Stimulated activated CD8-positive, alpha-beta memory T cell treated with anti-CD3 and anti-CD28 coated beads, Interleukin-12 subunit alpha, Interleukin-12 subunit beta, amount 100 ng/mL, for 4 hours (primary cell): ENCODE data around the gene IL18.
"Not testable (repeated sequence)": the region's sequence is repeated elsewhere in the genome, so short reads cannot be mapped to it uniquely, and the experiment has no call there.

Experiments
- DNase-seq: peaks from one replicate; pipeline ENCODE4 v3.0.0-alpha.2; 2020; ENCODE audit warnings: low read depth

Gene IL18

DNA sequence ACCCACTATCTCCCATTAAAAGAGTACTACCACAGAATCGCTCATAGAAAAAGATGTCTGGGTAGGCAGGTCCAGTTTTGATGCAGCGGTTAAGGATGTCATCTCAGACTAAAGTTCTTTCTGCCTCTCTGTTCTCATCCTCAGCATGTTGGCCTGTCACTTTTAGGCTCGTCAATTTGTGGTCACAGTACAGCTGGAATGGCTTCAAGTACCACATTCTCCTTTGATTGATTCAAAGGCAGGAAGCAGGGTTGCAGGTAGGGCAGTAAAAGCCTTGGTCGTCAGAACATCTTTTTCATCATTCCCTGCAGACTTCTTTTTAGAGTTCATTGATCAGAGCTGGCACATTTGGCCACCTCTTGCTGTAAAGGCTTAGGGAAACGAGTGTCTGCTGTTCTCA is 48.5 kb downstream of the IL18 start:
- DNase-seq = no peak

DNA sequence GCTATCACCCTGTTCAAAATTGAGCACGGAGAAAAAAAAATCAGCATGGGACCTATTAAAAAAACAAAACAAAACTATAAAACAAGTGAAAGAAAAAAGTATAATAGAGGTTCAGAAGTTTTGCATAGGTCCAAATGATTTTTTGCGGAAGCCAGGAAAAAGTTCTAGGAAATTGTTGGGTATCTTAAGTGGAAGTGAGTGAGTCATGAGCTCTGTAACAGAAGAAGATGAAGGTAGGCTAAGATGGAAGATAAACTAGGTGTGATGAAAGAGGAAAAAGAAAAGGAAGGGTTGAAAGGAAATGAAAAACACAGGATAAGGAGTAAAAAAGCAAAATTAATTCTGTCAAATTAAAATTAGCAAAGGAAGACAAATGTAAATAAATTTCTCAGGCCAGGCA is 49.4 kb downstream of the IL18 start:
- no peak for DNase-seq

DNA sequence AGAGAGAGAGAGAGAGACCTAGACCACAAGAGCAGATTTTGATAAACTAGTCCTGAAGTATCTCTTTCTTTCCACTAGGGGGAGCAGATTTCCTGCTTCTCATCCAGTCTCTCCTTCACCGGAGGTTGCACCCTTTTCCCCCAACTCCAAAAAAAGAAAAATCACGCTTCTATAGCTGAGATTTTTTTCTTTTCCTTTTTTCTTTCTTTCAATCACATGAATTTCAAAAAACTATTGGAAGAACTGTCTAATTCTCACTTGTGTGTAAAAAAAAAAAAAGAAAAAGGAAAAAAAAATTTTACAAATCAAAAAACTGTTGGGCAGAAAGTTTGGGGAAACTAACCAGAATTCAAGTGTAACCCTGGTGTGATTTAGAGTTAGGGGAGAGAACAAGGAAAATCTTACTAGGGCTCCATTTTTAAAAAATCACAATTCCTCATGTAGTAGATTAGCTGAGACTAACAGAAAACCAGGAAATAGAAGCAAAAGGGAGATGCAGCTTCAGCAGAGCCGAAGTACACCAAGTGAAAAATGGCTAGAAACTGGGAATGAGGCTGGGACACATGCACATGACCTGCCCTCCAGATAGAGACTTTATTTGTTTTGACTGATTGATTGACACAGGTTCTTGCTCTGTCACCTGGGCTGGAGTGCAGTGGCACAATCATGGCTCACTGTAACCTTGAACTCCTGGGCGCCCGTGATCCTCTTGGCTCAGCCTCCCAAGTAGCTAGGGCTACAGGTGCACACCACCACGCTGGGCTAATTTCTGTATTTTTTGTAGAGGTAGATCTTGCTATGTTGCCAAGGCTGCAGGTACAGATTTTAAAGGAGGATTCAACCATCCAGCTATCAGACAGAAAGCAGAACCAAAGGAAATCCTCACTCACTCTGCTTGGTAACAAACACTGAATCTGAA is 50.1 kb downstream of the IL18 start:
- no peak for DNase-seq

DNA sequence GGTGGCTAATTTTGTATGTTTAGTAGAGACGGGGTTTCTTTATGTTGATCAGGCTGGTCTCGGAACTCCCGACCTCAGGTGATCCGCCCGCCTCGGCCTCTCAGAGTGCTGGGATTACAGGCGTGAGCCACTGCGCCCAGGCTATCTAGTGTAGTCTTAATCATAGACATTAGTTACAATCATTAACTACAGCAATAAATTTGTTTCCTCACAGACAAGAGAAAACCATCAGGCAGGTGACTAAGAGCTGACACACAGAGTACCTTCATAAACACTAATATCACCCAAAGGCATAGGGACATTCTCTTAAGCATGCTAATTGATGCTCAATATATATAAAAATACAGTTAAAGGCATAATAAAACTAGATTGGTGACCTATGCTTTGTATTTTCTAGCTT is 57.8 kb downstream of the IL18 start:
- DNase-seq = no peak

DNA sequence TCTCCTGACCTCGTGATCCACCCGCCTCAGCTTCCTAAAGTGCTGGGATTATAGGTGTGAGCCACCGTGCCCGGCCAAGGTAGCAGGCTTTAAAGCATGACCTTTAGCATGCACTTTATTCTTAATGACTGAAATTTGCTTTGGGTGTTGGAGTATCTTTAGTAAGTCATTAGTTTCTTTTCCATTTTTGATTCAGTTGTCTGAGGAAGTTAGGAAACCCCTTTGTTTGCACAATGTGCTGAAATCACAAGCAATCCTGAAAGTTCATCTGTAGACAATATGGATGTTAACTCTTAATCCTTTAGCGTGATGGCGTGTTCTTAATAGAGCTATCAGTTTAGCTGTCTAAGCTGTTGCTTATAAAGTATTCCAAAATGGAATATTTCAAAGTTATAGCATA is 60.4 kb downstream of the IL18 start:
- DNase-seq = no peak

DNA sequence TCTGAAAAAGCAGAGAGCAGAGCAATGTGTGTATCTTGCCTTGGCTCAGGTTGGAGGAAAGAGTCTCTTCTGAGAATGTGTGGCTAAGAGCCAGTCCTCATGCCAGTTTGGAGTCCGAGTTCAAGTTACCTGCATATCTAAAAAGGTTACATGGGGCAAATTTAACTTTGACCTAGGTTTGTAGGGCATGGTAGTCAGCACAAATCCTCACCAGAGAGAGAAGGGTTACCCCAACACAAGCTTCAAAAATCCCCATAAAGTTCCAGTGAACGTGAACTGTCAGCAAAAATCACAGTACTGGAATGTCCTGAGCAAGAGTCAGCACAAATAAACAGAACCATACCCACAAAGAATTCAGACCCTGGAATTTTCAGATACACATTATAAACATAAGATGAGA is 63.4 kb downstream of the IL18 start:
- DNase-seq = no peak

DNA sequence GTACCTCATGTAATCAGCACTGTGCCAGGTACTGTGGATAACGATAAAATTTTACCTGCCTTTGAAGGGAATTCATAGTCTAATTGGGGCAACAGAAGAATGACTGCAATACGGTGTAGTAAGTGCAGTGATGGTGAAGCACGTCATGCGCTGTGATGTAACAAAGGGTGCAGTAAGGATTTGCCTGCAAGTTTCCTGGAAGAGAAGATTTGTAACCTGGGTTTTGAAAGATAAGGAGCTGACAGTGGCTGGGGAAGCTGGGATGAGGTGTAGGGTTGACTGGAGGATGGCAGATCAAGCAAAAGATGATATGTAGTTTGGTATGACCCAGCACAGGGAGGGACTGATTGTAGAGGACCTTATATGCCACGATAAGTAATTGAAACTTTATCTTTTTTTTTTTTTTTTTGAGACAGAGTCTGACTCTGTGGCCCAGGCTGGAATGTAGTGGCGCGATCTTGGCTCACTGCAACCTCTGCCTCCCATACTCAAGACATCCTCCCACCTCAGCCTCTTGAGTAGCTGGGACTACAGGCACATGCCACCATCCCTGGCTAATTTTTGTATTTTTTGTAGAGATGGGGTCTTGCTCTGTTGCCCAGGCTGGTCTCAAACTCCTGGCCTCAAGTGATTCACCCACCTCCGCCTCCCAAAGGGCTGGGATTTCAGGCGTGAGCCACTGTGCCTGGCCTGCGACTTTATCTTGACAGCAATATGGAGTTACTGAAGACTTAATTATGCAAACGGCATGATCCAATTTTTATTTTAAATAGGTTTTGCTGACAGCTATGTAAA is 66.0 kb downstream of the IL18 start:
- no peak for DNase-seq

DNA sequence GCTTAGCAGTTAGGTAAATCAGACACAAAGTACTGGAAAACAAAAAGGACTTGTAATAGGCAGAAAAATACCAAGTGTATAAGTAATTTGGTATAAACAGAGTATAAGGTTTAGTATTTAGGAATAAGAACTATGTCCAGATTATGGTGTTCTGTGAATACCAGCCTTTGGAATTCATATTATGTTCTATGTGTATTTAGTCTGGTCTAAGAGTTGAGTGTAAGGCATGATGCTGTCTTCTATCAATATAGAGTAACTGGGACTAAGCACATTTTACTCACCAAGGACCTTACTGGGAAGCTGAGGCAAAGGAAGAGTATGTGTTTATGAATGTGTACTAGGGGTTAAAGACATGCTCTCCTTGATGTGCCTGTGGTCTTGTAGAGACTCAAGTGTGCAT is 67.7 kb downstream of the IL18 start:
- DNase-seq = no peak

DNA sequence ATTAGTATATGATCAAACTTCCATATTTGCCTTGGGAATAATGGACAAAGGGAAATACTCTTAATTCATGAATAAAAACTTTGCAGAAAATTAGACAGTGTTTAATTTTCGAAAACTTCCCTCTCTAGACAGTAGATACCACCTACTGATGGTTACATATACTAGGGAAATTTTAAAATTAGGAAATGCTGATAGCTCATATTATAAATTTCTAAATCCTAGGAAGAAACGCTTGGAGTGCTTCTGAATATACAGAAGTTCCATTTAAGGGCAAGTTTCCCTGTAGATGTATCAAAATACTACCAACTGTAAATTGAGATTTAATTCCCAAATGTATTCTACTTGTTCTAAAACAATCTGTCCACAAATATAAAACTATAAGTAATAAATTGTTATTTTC is 68.6 kb downstream of the IL18 start:
- DNase-seq = not testable (repeated sequence)
